SH-SY5Y (cell line): ENCODE results near the gene ORMDL3.

Source experiments
- GATA2 ChIP-seq: IDR thresholded peaks from 2 replicates; pipeline ENCODE4 v1.6.1; 2011; ENCODE audit warnings: mild to moderate bottlenecking, low read depth, low read length
- GATA3 ChIP-seq: IDR thresholded peaks from 2 replicates; pipeline ENCODE4 v1.6.1; 2011; ENCODE audit warnings: low read depth, mild to moderate bottlenecking, low read length, moderate library complexity

- TF ChIP-seq GATA2 (no peak), GATA3 (no peak)
Observed at GRCh38 chr17:39960524-39961041, 33.2 kb upstream of the ORMDL3 start.
